ENCODE results near the gene CARNS1. TPM values are rescaled to one million over a fixed set of nuclear protein-coding genes. Genes with fewer than 3 reads are reported as not detected.

Gene CARNS1
- total and polyA plus RNA-seq, 10 of the 15 experiments (the other 5 are each of a cell fraction or from before 2014, with no cell fraction given), result 0.02 to 0.14 (median 0.10) TPM; not detected in 3

GRCh38 chr11:67382276-67383136 lies 33.0 kb upstream of the CARNS1 start (continued):
- TF ChIP-seq ETV6 (conservative IDR thresholded peaks at IDR 0.05 in 1 of 2, IDR thresholded peaks at IDR 0.05 in 1 of 2; ENCODE audit: borderline replicate concordance in 1 of 2, low read depth in 1 of 2) (no peak), CTCF (IDR thresholded peaks at IDR 0.05 in 2 of 3, conservative IDR thresholded peaks at IDR 0.05 in 1 of 3; ENCODE audit: control insufficient read depth in 2 of 3, extremely low read depth in 1 of 3, insufficient read depth in 1 of 3, low read depth in 3 of 3, low read length in 3 of 3) (peak; percentile 99; a peak in 5 of 6 replicates), SMC3 (IDR thresholded peaks at IDR 0.05; ENCODE audit: borderline replicate concordance, low read length) (peak; percentile 100), KDM1A (IDR thresholded peaks at IDR 0.05; ENCODE audit: borderline replicate concordance) (no peak), POLR2A (IDR thresholded peaks at IDR 0.05; ENCODE audit: low read depth, low read length) (no peak), MEF2B (IDR thresholded peaks at IDR 0.05; ENCODE audit: partially characterized antibody, poor library complexity, severe bottlenecking) (no peak), ZNF622 (IDR thresholded peaks at IDR 0.05) (no peak), FOXK2 (IDR thresholded peaks at IDR 0.05) (no peak), RFX5 (IDR thresholded peaks at IDR 0.05; ENCODE audit: low read depth, low read length) (no peak), SP1 (IDR thresholded peaks at IDR 0.05; ENCODE audit: low read depth, low read length) (no peak), IRF4 (IDR thresholded peaks at IDR 0.05; ENCODE audit: low read depth, low read length) (peak; percentile 55; the same call in 1 of the 2 replicates), CBX5 (IDR thresholded peaks at IDR 0.05; ENCODE audit: low read depth) (no peak), IKZF1 (conservative IDR thresholded peaks at IDR 0.05) (peak; percentile 33), ZBTB33 (IDR thresholded peaks at IDR 0.05) (no peak), HSF1 (IDR thresholded peaks at IDR 0.05; ENCODE audit: low read depth, low read length) (no peak), ZNF217 (IDR thresholded peaks at IDR 0.05) (no peak), MYC (IDR thresholded peaks at IDR 0.05; ENCODE audit: insufficient read depth, insufficient read length, insufficient replicate concordance, low read length, severe bottlenecking) (no peak), ZNF24 (IDR thresholded peaks at IDR 0.05) (no peak)
- TF ChIP-seq, protein P1, sequence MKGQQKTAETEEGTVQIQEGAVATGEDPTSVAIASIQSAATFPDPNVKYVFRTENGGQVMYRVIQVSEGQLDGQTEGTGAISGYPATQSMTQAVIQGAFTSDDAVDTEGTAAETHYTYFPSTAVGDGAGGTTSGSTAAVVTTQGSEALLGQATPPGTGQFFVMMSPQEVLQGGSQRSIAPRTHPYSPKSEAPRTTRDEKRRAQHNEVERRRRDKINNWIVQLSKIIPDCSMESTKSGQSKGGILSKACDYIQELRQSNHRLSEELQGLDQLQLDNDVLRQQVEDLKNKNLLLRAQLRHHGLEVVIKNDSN (IDR thresholded peaks at IDR 0.05; ENCODE audit: borderline replicate concordance, extremely low read length, insufficient read depth, low read depth, low read length), result no peak
- TF ChIP-seq, protein P2, sequence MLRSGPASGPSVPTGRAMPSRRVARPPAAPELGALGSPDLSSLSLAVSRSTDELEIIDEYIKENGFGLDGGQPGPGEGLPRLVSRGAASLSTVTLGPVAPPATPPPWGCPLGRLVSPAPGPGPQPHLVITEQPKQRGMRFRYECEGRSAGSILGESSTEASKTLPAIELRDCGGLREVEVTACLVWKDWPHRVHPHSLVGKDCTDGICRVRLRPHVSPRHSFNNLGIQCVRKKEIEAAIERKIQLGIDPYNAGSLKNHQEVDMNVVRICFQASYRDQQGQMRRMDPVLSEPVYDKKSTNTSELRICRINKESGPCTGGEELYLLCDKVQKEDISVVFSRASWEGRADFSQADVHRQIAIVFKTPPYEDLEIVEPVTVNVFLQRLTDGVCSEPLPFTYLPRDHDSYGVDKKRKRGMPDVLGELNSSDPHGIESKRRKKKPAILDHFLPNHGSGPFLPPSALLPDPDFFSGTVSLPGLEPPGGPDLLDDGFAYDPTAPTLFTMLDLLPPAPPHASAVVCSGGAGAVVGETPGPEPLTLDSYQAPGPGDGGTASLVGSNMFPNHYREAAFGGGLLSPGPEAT (IDR thresholded peaks at IDR 0.05; ENCODE audit: low read depth), result no peak
